SH-SY5Y (cell line): Measurements from ENCODE around the gene FA2H.

Source experiments
- GATA2 ChIP-seq: IDR thresholded peaks from 2 replicates; pipeline ENCODE4 v1.6.1; 2011; ENCODE audit warnings: mild to moderate bottlenecking, low read depth, low read length
- GATA3 ChIP-seq: IDR thresholded peaks from 2 replicates; pipeline ENCODE4 v1.6.1; 2011; ENCODE audit warnings: low read depth, mild to moderate bottlenecking, low read length, moderate library complexity

GRCh38 chr16:74760007-74760767, 14.4 kb downstream of the FA2H start:
- TF ChIP-seq GATA3 (no peak), GATA2 (no peak)
